ENCODE measurements around the gene OR4D11.
A peak's percentile ranks its signal among the peaks of the same experiment; 100 is the strongest.
"Not testable (repeated sequence)": the region's sequence is repeated elsewhere in the genome, so short reads cannot be mapped to it uniquely, and the experiment has no call there.

The OR4D11 gene

DNA sequence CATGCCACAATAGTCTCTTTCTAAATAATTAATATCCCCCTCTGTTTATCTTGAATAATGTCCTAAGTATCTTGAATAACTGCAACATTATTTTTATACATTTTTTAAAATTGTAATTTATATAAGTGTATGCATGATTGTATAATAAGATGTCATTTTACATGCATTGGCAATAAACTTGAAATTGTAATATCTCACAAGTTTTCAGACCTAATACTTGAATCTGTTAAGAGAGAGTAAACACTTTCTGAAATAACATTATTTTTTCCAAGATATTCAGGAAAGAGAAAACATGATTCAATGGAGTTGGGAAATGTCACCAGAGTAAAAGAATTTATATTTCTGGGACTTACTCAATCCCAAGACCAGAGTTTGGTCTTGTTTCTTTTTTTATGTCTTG is at the start of gene OR4D11:
OR4D11 (plus strand) TSS at position 301 of the 400 bp plus-strand sequence; CDS start at position 301, 0 bp downstream.
- DNase-seq (ENCODE audit: low spot score), result no peak

DNA sequence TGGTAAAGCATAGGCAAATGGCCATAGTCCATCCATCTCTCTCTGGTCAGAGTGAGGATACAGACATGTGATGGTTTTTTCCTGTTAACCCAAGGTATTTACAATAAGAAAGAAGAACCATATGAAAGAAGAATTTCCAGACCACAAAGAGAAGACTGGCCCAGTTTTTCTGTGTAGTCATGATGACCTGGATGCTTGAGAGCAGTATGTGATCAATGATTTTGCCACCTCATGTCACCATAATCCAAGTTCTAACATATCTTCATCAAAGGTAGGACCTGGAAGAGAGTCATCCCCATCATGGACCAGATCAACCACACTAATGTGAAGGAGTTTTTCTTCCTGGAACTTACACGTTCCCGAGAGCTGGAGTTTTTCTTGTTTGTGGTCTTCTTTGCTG is 46.7 kb upstream of the OR4D11 start, which contains the start of gene OR4D6:
OR4D6 (plus strand) TSS at position 301 of the 400 bp plus-strand sequence; CDS start at position 301, 0 bp downstream.
- DNase-seq (ENCODE audit: low spot score), result no peak

DNA sequence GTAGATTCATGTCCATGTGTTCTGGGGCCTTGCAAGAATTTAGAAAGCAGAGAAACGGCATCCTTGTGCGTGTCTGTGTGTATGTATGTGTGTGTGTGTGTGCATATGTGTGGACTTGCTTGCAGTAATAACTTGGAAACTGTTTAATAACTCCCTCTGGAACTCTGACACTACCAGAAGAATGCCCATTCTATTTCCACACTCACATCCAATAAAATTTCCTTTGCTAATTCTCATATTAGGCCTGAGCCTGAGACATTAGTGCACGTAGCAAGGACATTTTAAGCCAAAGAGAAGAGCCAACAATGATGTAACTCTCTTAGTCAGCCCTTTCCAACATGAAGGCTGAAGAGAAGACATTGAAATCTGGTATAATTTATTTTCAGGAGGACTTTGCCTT is 43.5 kb upstream of the OR4D11 start:
- no peak for DNase-seq (ENCODE audit: low spot score)

- no peak for DNase-seq (ENCODE audit: low spot score)
Measured at GRCh38 chr11:59463190-59463641, 40.2 kb upstream of the OR4D11 start.

DNA sequence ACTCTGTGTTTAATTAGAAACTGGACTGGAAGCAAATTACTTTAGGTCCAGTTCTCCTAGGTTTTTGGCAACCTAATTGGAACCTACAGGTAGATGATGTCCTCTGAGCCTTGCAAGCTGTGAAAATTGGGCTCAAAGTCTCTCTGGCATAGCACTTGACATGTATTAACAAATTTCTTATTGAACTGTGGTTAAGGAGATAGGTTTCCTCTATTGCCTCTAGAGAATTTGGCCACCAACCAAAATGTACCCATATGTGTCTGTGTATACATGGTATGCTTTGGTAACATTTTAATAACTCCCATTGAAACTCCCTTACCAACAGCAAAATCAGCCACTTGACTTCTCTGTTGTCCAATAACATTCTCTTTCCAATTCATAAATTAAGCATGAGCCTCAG is 30.4 kb upstream of the OR4D11 start, which contains the start of gene OR4D10:
OR4D10 (plus strand) TSS at position 301 of the 400 bp plus-strand sequence. CDS start 4,115 bp downstream, outside the sequence.
- no peak for DNase-seq (ENCODE audit: low spot score)

DNA sequence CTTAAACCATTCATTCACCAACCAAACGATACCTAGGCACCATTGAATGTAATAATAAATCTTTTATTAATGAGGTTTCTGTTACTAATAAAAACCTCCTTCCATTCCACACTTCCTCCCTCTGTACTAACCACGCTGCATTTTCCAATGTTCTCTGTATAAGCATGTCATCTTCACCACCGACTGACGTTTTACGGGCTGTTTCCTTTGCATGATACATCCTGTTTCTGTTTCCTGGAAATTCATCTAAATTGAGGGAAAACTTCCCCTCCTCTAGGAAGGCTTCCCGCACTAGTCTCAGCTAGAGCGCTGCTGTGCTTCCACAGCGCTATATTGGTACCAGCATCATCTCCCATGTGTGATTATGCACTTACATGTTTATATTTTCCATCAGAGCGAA is 28.2 kb upstream of the OR4D11 start:
- DNase-seq (ENCODE audit: low spot score), result no peak

DNA sequence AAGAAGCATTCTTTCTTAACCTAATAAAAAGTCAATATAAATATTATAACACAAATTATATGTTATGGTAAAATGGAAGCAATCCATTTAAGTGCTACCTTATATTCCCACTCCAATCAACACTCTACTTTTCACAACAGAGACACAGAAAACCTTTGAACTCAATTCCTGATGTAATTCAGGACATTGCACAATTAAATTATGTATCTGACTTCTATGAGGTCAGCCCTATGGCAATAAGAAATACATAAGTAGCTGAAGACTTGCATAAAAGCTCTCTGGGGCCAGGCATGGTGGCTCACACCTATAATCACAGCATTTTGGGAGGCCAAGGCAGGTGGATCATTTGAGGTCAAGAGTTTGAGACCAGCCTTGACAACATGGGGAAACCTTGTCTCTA is 23.5 kb upstream of the OR4D11 start:
- DNase-seq (ENCODE audit: low spot score), result no peak

GRCh38 chr11:59480359-59480758 is 23.0 kb upstream of the OR4D11 start:
- no peak for DNase-seq (ENCODE audit: low spot score)

- DNase-seq (ENCODE audit: low spot score), result no peak
Measured at GRCh38 chr11:59501931-59502330, 1.4 kb upstream of the OR4D11 start.

DNA sequence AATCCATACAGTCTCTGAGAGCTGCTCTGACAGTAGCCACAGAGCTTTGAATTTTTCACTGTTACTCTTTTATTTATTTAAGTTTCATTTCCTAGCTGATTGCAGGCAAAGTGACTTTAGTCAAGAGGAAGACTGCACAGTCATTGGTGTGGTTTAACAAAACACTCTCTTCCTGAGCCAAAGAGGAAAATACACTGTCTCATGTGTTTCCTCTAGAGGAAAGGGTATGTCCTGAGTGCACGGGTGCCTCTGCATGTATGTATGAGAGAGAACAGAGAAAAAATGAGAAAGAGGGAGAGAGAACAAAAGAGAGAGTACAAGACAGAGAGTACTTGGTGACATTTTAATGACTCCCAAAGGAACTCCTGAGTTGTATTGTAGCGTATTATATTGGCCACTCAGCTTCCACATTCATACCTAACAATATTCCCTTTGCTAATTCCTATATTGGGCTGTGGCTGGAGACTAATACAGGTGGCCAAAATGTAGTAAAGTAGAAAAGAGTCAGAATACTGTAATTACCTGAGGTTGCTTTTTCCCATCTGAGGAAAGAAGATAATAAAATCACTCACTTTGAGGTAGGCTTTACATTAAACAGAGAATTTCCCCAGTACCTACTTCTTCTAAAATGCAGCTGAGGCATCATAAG is 7.7 kb downstream of the OR4D11 start, which contains the start of gene OR4D9:
OR4D9 (plus strand) TSS at position 599 of the 649 bp plus-strand sequence. CDS start 3,374 bp downstream, outside the sequence.
- peak; percentile 3 for DNase-seq (ENCODE audit: low spot score)

- no peak for DNase-seq (ENCODE audit: low spot score)
Measured at GRCh38 chr11:59511675-59512074, 8.3 kb downstream of the OR4D11 start.

DNA sequence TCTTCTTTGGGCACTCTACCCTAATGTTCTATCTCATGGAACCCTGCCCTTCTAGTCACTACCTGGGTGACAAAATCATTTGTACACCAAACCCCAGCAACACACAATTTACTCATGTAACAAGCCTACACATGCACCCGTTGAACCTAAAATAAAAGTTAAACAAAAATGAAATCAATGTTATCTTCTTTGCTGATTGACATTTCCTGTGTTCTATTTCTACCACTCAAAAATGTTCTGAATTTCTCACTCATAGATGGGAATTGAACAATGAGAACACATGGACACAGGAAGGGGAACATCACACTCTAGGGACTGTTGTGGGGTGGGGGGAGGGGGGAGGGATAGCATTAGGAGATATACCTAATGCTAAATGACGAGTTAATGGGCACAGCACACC is 16.8 kb downstream of the OR4D11 start:
- not testable (repeated sequence) for DNase-seq (ENCODE audit: low spot score)

DNA sequence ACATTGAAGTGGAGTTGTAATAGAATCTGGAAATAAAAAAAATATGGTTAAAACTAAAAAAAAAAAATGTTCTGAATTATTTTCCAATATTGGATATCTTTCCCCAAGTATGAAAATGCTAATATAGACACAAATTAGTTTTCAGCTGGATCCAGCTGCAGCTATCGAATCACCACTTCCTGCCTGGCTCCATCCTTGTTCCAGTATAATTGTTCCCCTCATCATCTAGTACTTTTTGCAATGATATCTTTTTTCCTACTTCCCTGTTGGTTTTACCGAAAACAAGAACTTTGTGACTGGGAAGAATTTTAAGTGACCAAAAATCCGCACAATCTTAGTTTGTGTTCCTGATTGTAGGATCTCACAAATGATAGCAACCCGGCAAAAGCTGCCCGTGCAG is 17.4 kb downstream of the OR4D11 start:
- no peak for DNase-seq (ENCODE audit: low spot score)

DNA sequence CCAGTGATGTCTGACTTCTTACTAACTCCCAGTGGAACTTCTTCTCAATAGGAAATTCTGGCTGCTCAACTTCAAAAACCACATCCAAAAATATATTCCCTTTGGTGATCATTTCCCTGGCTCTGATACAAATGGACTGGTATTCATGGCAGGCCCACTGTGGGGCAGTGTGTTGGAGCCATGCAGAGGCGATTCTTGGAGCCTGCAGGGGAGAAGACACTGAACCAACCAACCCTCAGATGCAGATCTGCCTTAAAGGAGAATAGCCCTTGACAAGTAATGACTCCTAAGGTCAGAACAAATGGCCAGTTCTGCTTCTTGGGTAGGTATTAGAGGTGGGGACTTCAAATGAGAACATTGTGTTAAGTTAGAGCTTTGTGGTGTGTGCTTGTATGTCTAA is 20.2 kb downstream of the OR4D11 start:
- no peak for DNase-seq (ENCODE audit: low spot score)

GRCh38 chr11:59528711-59529110 is 25.3 kb downstream of the OR4D11 start:
- DNase-seq (ENCODE audit: low spot score), result no peak

- DNase-seq (ENCODE audit: low spot score), result no peak
Measured at GRCh38 chr11:59532620-59533019, 29.2 kb downstream of the OR4D11 start.

- no peak for DNase-seq (ENCODE audit: low spot score)
Measured at GRCh38 chr11:59534676-59535075, 31.3 kb downstream of the OR4D11 start.

DNA sequence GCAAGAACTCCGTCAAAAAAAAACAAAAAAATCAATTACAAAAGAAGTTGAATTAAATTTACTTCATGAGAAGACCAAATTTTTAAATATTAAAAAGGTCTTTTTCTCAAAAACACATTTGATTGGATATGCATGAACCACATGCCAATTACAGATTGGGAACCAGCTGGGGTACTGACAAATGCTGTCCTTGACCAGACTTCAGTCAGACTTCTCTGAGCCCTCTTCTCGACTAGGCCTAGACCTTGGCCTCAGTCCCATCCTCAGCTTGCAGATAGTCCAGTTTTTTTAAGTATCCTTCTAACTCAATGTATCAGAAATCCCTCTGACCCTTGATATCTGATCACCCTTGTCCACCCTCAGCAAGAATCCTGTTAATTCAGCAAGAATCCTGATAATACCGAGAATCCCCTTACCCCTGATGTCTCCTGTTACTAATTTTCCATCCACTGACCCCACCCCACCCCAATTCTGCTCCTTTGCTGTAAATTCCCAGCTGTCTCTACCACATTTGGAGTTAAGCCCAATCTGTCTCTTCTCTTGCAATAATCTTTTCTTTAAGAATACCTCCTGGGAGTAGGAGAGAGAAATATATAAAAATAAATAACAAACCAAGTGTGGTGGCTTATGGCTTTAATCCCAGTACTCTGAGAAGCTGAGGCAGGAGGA is 38.9 kb downstream of the OR4D11 start:
- DNase-seq (ENCODE audit: low spot score), result no peak

GRCh38 chr11:59543713-59544112 is 40.3 kb downstream of the OR4D11 start:
- not testable (repeated sequence) for DNase-seq (ENCODE audit: low spot score)

GRCh38 chr11:59544869-59545178 is 41.4 kb downstream of the OR4D11 start:
- no peak for DNase-seq (ENCODE audit: low spot score)

DNA sequence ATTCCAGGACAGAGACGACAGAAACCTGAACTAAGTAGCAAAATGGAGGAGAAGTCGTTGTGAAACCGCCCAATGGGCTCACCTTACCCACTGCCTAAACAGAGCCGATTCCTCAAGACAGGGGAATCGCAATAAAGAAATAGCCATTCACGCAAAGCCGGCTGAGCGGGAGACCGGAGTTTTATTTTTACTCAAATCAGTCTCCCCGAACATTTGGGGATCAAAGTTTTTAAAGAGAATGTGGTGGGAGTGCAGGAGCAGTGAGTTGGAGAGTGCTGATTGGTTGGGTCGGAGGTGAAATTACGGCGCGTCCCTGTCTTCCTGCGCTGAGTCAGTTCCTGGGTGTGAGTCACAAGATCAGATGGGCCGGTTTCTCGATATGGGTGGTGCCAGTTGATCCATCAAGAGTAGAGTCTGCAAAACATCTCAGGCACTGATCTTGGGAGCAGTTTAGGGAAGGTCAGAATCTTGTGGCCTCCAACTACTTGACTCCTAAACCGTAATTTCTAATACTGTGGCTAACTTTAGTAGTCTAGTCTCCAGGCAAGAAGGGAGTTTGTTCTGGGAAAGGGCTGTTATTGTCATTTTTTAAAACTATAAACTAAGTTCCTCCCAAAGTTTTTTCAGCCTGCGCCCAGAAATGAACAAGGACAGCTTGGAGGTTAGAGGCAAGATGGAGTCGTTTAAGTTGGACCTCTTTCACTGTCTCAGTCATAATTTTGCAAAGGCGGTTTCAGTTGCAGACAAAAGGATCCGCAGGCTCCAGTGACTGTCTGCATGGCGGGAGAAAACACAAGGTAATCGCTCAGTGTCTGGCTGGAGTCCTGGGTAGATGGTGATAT is 42.0 kb downstream of the OR4D11 start:
- no peak for DNase-seq (ENCODE audit: low spot score)

DNA sequence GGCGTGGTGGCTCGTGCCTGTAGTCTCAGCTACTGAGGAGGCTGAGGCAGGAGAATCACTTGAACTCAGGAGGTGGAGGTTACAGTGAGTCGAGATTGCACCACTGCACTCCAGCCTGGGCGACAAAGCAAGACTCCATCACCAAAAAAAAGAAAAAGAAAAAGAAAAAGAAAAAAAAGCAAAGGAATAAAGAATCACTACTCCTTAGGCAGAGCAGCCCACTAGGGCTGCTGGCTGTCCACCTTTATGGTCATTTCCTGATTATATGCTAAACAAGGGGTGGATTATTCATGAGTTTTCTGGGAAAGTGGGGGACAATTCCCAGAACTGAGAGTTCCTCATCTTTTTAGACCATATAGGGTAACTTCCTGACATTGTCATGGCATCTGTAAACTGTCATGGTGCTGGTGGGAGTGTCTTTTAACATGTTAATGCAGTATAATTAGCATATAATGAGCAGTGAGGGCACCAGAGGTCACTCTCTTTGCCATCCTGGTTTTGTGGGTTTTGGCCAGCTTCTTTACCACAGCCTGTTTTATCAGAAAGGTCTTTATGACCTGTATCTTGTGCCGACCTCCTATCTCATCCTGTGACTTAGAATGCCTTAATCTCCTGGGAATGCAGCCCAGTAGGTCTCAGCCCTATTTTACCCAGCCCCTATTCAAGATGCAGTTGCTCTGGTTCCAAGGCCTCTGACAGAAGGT is 44.4 kb downstream of the OR4D11 start:
- DNase-seq (ENCODE audit: low spot score), result not testable (repeated sequence)
